ENCODE results near the gene ZNF132.
"Not testable (repeated sequence)": the region's sequence is repeated elsewhere in the genome, so short reads cannot be mapped to it uniquely, and the experiment has no call there.

The ZNF132 gene

DNA sequence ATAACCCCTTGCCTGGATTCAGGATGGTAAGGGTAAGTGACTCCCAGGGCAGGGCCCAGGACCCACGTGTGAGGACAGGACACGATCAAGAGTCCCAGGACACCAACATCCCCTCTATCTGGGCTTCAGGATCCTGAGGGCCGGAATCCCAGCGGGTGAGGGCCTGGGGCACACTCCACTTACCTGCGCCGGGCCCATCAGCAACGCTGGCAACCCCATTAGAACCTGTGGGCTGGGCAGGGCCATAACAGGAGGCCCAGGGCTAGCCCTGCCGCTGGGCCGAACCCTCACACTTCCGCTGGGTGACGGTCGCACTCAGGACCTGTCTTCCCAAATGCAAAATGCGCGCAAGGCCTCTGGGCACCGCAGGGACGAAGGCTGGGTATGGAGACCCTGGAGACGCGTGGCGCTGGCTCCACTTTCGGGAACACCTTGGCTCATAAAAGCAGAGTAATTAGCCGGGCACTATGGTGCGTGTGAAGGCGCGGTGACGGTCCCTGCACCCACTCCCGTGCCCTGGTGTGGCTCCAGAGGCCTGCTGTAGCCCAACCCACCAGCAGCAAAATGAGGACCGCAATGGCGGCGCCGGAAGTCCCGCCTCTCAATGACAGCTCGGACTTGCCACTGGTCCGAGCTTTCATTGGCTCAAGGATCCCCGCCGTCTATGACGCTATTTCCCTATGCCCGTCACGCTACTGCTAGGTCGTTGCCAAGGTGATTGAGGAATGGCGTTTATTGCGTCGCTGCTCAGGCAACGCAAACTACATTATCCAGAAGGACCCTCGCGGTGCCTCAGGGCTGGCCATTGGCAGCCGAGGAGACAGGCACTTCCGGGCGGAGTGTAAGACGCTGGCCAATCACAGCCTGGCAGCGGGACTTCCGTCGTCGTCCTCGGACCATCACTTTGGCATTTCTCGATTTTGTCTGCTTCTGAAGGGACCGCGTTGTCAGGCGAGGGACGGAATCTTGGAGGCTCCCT, at the start of gene ZNF132:
Gene ZNF132, minus strand, starts transcription at position 578 of the 979 bp plus-strand sequence. Its CDS starts 332 bp downstream, at position 246.
- DNase-seq = peak; percentile 66 to 100 (median 98)

DNA sequence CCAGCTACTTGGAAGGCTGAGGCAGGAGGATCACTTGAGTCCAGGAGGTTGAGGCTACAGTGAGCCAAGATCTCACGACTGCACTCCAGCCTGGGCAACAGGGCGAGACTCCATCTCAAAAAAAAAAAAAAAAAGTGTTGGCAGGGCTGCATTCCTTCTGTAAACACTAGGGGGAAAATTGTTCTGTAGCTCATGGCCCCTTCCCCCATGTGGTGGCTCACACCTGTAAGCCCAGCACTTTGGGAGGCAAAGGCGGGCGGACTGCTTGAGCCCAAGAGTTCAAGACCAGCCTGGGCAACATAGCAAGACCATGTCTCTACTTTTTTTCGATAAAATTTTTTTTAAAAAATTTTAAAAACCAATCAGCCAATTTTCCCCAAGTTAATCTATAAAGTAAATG, 44.4 kb upstream of the ZNF132 start:
- DNase-seq = not testable (repeated sequence)

DNA sequence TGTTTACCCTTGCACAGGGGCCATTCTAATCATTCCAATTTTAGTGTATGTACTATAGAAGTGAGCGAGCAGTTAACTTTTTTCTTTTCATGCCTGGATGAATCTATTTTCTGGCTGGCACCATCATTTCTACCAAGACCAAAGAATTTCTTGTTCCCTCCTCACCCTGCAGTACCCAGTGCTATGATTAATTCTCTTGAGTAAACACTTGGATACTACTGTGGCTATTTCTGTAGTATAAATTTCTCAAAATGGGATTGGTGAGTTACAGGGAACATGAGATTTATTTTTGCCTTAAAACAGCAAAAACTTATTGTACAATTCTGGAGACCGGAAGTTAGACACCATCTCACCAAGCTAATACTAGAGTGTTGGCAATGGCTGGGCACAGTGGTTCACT, 43.8 kb upstream of the ZNF132 start:
- no peak for DNase-seq

DNA sequence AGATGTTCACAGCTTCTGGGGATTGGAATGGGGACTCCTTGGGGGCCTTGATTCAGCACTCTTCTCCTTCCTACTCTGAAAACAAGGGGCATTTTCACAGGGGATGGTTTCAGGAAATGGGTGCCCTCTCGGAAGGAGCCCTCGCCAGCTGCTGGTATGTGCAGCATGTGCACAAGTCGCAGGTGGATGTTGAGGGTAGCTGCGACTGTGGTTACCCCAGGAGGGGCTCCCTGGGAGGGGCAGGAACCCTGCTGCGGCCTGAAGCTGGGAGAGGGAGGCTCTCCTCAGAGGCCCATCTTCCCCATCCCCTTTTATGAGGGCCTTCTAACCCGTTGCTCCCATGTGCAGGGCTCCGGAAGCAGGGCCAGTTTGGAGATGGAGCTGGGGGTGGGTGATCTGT, 42.4 kb upstream of the ZNF132 start:
- no peak for DNase-seq

DNA sequence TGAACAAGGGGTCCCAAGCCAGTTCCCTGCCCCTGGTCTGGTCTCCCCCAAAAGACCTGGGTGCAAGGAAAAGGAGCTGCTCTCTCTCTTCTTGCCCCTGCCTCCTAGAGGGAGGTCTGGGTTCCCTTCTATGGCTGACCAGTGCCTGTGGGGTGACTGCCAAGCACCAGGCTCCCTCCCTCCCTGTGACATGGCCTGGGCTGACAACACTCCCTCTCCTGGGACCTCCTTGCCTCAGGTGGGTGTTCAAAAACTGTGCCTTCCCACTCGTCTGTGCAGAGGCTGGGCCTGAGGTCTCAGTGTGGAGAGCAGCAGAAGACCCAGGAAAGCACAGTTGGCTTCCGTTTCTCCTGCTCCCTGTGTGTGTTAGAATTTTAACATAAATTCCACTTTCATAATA, 40.9 kb upstream of the ZNF132 start:
- DNase-seq = no peak

DNA sequence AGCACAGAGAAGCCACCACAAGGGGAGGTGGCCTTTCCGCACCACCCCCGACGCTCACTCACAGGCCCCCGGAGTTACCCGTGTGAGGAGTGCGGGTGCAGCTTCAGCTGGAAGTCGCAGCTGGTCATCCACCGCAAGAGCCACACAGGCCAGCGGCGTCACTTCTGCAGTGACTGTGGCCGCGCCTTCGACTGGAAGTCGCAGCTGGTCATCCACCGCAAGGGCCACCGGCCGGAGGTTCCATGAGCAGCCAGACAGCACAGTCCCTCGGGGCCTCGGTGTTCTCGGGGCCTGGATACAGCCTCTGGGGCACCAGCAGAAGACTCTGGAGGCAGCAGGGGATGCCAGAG, 40.5 kb upstream of the ZNF132 start:
- no peak for DNase-seq

DNA sequence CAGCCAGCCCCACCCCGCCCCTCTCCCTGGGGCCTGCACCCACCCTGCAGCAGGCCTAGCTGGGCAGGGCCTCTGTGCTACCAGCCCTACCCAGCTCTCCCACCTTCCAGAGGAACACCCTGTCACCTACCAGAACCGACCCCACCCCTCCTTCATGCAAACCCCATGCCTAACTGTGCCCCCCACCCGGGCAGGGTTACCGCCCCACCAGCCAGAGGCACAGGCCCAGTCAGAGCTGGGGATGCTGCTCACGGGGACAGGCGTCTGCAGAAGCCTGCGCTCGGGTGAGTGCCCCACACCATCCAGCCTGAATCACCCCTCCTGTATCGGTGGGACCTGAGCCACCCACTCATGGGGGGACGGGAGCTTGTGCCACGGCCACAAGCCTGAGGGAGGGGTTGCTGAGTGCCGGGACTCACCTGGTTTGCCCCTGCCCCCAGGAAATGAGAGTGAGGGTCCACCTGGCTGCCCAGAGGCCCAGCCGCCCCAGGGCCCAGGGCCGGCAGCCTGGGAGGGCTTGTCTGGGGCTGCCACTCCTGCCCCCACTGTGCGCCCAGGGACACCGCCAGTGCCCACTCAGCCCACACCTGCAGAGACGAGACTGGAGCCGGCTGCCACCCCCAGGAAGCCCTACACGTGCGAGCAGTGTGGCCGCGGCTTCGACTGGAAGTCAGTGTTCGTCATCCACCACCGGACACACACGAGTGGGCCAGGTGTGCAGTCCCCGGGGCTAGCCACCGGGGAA, 40.0 kb upstream of the ZNF132 start:
- DNase-seq = no peak

DNA sequence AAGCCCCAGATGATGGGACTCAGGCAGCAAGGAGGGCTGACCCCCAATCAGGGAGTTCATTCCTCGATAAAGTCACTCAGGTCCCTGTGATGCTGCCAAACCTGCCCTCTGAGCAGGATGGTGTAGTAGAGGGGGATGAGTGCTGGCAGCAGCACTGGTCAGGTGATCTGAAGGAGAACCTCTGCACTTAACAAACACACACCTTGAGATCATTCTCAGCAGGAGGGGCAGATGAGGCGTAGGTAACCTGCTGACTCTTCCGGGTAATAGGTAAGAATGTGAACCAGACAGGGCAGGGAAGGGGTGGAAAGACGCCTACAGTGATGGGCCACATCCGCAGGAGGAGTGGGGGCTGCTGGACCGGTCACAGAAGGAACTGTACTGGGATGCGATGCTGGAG, 39.4 kb upstream of the ZNF132 start:
- no peak for DNase-seq

DNA sequence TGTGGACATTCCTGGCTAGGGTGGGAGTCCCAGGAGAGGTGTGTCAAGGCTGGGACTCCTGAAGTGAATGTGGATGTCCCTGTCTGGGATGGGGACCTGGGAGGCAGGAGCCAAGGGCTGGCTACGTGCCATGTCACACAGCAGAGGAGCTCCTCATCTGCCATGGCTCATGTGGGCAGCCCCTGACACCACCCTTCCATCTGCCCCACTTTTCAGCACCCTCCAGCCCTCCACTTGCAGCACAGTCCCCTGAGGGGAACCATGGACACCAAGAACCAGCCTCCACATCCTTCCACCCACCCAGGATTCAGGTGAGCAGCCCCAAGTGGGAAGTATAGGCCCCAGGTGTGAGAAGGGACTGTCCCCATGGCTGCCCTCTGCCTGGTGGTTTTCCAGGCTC, 37.9 kb upstream of the ZNF132 start:
- DNase-seq = no peak

DNA sequence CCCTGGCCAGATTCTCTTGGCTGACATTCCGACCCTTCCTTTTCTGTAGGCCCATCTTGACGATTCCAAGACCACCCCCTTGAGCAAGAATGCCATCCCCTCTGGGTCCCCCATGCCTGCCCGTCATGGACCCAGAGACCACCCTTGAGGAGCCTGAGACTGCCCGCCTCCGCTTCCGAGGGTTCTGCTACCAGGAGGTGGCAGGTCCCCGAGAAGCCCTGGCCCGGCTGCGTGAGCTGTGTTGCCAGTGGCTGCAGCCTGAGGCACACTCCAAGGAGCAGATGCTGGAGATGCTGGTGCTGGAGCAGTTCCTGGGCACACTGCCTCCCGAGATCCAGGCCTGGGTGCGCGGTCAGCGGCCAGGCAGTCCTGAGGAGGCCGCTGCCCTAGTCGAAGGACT, 37.2 kb upstream of the ZNF132 start:
- no peak for DNase-seq

DNA sequence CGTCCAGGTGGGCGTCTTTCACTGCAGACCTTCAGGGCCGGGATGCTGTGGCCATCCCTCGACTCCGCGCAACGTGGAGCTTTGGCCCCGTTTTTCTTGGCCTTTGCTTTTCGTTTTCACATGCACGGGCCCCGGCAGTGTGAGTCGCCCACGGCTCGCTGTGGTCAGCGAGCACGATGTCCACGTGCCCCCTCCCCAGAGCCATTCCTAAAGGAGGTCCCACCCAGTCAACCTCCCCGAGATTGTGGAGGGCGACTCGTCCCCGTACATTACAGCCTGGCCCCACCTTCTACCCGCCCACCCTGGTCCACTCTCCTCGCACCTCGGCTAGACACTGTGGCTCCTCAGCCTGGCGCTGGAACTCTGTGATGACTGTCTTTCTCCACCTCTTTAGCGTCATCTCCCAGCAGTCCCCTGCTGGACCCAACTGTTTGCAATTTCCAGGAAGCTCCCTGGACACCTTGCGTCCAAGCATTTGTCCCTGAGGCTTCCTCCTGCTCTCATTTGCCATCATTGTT, 36.6 kb upstream of the ZNF132 start:
- peak in 8 of 56 donors; percentile 31 to 58 (median 38) for DNase-seq

DNA sequence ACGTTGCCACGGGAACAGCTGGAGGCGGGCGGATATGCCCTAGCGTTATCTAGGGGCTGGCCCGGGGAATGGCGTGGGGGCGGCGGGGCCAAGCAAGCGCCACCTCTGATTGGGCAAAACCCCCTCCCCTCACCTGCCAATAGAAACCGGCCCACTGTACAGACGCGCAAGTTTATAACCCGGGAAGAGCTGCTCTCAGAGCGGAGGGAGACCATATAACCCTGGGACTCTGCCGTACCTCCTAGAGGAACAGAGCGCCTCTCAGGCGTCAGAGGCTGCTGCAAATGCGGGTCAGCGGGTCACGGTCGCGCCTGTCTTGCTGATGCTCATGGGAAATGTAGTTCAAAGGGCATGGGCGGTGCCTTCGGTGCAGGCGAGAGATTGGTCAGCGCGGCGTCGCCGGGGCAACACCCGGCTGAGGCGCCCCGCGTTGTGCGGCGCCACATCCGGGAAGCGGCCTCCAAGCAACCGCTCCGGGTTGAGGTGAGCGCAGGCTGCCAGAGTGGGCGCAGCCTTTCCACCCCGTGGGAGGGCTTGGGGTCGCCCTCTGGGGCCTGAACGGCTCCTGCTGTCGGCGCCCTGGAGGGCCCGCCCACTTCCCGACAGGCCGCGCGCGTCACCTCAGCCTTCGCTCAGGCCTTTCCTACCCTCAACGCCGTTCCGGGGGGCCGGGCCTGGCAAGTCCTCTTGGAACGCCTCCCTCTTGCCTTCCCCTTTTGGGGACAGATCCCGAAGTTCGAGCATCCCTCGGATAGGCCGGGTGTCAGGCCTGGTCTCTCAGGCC, 36.0 kb upstream of the ZNF132 start, which contains the start of gene ZNF446:
Gene ZNF446, plus strand, starts transcription at position 639 of the 784 bp plus-strand sequence. CDS start 867 bp downstream, outside the sequence.
- peak; percentile 70 to 98 (median 95) for DNase-seq

DNA sequence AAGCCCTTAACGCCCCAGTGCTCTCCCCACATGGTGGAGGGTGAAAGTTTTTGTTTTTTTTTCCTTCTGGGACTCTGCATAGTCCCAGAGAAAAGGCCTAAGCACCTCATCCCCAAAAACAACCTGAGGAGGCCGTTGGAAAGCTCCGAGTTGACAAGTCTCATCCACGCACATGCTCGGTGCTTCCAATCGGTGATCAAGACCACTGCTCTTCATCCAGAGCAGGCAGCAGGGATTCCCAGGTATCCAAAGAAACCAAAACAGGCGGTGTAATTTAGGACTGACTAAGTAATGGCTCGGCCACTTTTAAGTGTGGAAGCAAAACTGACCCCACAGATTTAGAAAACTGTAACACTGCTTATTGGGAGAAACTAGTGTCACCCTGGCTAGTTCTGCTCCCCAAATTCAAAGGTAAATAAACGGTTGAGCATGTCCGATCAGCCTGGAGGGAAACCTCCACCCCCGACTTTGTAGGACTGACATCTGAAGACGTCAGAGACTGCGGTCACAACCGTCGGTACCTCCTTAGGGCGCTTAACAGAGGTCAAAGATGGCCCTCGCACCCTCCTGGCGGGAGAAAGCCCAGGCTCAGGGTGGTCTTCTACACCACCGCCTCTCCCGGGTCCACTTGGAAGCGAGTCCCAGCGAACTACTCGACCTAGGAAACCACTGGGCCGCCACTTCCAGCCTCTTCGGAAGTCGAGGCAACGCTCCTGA, 35.2 kb upstream of the ZNF132 start:
- DNase-seq = no peak

DNA sequence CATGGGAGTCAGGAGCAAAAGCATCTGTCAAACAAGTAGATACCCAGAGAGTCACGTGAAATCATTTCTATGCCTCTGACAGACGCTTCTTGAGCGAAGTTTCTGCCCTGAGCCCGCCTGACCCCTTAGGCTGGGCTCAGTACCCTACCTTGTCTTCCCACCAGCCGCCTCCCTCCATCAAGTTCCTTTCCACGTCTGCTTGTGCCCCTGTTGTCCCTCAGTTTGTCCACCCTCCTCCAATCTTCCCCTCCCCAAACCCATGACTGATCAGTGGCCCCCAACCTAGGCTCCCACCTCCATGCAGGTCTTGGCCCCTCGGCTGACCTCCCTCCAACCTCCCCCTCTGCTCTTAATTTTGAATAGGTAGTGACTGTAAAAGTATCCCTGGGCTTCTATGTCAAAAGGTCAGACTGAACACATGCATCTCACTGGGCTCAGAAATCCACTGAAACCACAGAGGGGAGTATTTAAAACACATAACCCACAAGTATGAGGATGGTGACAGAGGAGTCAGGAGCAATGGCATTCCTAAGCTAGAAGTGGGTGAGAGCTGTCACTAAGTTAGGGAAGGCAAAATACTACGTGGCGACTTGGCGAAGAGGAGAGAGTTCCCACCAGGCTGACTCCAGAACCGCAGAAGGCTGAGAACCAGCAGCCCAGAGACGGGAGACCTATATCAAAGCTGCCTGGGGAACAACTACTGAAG, 34.5 kb upstream of the ZNF132 start:
- no peak for DNase-seq

DNA sequence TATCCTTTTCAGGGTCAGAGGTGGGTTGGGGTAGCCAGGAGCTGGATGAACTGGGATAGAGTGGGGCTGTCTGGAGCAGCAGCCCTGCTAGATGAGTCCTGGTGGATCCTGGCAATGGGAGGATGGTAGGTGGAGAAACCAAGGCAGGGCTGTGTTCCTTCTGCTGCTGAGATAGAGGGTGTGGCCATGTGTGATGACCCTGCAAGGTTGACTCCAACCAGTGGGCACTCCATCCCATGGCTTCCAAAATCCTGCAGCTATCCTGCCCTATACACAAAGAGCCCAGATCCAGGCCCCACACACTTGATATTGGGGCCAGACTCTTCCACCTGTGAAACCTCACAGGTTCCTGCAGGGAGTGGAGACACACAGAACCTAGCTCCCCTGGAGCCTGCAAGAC, 33.8 kb upstream of the ZNF132 start:
- DNase-seq = no peak

DNA sequence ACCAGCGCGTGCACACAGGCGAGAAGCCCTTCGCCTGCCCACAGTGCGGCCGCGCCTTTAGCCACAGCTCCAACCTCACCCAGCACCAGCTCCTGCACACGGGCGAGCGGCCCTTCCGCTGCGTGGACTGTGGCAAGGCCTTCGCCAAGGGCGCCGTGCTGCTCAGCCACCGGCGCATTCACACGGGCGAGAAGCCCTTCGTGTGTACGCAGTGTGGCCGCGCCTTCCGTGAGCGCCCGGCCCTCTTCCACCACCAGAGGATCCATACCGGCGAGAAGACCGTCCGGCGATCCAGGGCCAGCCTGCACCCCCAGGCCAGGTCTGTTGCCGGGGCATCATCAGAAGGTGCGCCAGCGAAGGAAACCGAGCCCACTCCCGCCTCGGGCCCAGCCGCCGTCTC, 31.8 kb upstream of the ZNF132 start:
- DNase-seq = no peak

DNA sequence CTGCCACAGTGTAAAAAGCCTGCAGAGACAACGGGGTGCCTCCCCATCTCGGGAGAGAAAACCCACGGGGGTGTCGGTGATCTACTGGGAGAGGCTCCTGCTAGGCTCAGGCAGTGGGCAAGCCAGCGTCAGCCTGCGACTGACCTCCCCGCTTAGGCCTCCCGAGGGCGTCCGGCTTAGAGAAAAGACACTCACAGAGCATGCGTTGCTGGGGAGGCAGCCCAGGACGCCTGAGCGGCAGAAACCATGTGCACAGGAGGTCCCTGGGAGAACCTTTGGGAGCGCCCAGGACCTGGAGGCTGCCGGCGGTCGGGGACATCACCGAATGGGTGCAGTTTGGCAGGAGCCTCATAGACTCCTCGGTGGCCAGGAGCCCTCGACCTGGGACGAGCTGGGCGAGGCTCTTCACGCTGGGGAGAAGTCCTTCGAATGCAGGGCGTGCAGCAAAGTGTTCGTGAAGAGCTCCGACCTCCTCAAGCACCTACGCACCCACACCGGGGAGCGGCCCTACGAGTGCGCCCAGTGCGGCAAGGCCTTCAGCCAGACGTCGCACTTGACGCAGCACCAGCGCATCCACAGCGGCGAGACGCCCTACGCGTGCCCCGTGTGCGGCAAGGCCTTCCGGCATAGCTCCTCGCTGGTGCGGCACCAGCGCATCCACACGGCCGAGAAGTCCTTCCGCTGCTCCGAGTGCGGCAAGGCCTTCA, 31.0 kb upstream of the ZNF132 start:
- not testable (repeated sequence) for DNase-seq

DNA sequence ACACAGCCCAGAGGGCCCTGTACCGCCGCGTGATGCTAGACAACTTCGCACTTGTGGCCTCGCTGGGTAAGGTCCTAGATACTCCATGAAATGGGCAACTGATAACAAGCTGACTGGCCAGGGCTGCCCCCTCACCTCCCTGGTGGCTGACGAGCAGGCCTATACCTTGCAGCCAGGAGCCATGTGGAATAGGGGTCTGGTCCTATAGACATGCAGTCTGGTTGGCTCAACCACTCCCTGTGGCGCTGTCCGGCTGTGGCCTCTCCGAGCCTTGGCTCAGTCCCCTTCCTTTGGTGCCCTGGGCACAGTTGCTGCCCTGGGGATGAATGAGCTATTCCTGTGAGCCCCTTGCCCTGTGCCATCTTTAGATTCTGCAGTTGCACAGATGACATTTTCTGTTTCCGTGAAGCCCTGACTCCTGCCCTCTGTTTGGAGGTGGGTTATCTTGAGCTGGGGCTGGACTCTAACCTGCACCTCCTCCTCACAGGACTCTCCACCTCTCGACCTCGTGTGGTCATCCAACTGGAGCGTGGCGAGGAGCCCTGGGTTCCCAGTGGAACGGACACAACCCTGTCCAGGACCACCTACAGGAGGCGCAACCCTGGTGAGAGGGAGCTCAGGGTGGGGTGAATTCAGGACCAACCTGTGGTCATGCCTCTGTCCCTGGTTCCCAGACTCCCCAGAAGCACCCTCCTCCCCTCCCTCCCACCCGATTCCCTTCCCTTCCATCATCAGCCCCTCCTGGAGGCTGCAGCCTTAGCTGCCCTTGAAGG, 29.5 kb upstream of the ZNF132 start:
- DNase-seq = no peak
